ENCODE measurements around the gene DNAJB6. TPM values are rescaled to one million over a fixed set of nuclear protein-coding genes. Genes with fewer than 3 reads are reported as not detected.

DNAJB6 gene
- polyA plus RNA-seq, 4 donors, result 151 to 175 (median 167) TPM

DNA sequence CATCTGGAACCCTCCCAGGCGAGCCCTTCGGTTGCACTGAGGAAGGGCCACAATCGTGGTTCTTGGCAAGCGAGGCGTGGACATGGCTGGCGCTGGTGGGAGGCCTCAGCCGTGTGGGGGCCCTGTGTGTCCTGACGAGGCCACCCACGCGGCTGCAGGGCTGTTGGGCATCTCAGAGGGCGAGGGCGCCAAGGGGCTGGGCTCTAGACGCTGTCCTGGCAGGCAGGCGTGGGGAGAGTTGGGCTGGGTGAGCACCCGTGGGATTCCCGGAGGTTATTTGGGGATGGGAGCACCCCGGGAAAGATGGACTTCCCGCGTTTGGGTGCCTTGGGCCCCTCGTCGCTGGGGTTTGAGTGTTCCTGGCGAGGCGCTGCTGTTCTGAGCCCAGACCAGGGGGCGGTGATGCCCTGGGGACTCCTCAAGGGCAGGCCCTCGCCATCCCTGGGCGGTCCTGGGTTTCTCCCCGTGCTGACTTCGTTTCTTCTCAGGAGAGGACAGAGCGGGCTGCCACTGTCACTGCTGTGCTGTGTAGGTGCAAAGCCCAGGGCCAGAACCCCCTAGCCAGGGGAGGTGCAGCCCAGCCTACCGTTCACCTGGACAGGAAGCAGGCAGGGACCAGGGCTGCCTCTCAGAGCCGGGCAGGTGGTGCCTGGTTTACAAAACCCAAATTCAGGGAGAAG is 87.2 kb downstream of the DNAJB6 start:
- DNase-seq (ENCODE audit: low read depth in 4 of 4, low spot score in 3 of 4), result no peak

DNA sequence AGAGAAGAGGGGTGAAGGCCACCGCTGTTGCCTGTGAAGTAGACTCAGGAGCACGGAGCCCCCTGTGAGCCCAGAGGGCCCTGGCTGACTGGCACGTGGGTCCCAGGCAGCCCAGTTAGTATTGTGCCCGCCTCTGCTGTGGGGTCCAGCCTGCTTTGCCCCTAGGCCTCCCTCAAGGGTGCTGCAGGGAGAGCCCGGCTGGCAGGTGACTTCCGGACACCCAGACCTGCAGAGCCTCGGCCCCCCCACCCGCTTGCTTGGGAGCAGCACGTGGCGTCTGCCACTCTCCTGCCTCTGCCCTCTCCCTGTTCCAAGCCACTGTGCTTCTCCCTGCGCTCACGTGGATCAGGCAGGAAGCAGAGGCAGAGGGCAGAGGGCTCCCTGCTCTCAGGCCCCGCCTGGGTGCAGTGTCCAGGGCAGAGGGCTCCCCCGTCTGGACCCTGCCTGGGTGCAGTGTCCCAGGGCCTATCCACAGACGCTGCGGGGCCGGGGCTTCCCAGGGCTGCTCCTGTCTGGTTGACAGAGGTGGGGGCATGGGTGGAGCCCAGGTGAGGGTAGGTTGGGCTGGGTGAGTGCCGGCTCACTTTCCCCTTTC is 88.4 kb downstream of the DNAJB6 start:
- DNase-seq (ENCODE audit: low read depth in 4 of 4, low spot score in 3 of 4), result no peak

DNA sequence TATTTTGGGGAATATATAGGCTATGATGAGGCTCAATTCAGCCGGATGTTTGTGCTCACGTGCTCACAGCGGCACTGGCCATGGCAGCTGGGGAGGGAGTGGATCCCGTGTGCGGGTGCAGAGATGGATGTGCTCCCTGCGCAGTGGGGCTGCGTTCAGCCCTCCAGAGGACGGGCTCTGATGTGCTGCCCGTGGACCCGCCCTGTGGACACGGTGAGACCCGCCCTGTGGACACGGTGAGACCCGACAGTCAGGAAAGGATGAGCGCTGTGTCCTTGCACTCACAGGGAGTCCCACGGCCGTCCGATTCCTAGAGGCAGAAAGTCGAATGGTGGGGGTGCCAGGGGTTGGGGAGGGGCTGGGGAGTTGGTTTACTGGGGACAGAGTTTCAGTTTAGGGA is 89.0 kb downstream of the DNAJB6 start:
- DNase-seq (ENCODE audit: low read depth in 4 of 4, low spot score in 3 of 4), result no peak

DNA sequence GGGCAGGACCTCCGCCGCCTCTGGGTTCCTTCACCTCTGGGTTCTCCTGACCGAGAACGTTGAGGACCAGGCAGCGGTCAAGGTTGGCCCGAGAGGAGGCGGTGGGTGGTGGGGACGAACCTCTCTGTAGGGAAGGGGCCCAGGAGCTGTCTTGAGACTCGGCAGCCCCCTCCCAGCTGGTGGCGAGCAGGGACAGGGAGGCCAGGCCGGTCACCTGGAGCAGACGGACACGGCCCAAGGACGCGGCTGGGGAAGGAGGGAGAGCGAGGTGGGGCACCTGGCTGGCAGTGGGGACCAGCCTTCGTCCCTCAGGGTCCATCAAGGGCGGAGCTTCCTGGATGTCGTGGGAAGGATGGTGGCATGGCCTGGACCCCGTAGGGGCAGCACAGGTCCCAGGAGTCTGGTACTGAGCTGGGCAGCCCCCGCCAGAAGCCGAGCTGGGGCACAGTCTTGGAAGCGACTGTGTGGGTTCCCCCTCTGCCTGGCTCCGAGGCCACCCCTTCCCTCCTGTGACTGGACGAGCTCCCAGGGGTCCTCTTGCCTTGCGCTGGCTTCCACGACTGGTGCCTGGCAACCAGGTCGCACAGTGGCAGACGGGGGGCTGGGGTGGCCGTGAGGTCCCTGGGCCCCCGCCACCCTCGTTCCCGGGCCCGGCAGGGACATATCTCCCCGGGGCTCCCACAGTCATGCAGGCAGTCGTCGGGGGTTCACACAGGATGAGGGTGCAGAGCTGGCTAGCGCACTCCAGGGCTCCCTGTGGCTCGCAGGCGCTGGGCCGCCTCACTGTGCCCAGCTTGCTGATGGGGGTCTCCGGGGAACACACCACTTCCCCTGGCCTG is 89.9 kb downstream of the DNAJB6 start:
- DNase-seq (ENCODE audit: low read depth in 4 of 4, low spot score in 3 of 4), result no peak

DNA sequence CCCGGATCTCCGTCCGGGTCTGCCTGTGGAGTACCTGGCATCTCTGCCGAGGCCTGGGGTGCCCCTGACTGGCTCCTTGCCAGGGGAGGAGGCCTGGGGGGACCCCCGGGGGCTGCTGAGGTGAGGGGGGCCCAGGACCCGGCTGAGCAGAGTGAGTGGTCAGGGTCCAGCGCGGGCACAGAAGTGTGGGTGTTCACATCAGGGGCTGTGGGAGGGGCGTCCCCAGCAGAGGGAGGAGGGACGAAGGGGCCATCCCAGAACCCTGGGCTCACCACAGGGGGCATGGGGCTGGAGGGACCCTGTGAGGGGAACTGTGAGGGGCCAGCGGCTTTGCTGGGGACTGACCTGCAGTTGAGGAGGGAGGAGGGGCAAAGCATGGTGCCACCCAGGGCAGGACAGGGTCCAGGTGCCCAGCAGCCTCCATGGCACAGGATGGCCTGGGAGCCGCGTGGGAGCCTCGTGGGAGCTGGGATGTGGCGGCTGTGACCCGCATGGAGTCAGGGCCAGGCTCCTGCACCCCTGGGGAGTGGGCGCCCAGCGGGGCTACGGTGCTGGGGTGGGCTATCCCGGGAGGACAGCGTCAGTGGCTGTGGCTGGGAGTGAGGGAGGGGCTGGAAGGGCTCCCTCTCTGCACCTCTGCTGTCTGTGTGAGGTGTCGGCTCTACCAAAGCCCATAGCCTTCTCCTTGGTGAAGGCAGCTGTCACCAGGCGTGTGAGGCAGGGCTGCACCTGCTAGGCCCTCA is 91.2 kb downstream of the DNAJB6 start:
- DNase-seq (ENCODE audit: low read depth in 4 of 4, low spot score in 3 of 4), result no peak

DNA sequence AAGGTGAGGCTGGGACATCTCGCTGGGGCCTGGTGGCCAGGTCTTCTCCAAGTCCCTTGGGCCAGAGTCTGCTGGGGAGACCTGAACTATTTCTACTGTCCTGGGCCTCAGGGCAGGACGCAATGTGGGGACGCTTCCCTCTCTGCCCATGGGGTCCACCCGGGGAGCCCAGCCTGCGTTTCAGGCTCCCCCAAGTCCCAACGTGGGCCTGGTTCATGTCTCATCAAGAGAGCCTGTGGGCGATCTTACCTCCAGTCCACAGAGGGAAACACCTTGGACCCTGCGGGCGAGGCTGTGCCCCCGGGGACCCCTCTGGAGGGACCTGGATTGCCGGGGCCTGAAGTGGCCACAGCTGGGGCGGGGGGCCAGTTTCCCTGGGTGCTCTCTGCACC is 91.7 kb downstream of the DNAJB6 start:
- no peak for DNase-seq (ENCODE audit: low read depth in 4 of 4, low spot score in 3 of 4)

DNA sequence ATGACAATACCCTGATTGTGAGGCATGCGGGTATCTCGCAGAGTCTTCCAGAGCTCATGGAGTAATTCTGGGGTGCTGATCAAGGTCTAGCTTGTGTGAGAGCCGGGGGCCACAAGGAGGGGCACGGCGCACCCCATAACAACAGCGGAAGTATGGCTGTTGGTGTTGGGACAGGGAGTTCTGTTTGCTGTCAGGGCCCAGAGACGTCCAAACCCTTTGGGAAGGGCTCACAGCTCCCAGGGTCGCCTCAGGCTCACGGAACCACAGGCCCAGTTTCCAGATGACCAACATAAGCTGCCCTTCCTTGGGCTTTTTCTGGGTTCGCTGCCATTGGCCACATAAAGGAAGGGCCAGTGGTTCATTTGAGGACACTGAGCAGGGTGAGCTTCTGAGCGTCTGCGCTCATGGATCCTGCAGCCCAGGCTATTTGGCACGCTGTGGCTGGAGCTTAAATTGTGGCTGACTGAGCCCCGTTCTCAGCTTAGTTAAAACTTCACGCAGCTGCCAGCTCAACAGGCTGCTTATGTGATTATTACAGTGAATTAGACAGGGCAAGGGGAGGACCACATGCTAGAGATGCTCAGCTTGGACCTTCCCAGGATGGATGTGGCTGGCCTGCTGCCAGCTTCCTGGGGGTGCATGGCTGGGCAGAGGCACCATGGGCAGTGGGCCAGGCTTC is 92.3 kb downstream of the DNAJB6 start:
- DNase-seq (ENCODE audit: low read depth in 4 of 4, low spot score in 3 of 4), result no peak

DNA sequence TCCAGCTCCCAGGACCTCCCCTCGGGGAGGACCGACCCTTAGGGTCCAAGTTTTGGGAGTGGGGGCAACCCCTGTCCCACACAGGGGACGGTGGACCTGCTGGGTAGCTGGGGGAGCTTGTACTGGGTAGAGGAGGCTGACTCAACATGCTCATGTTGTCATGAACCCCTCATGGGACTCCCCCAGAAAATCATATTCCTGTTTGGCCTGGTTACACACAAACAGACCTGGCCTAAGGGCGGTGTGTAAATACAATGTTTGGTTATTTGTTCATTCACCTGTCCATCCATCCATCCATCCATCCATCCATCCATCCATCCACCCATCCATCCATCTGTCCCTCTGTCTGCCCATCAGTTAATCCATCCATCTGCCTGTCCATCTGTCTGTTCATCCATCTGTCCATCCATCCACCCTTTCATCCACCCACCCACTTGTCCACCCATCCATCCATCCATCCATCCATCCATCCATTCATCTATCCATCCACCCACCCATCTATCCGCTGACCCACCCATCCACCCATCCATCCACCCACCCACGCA is 92.9 kb downstream of the DNAJB6 start:
- no peak for DNase-seq (ENCODE audit: low read depth in 4 of 4, low spot score in 3 of 4)

DNA sequence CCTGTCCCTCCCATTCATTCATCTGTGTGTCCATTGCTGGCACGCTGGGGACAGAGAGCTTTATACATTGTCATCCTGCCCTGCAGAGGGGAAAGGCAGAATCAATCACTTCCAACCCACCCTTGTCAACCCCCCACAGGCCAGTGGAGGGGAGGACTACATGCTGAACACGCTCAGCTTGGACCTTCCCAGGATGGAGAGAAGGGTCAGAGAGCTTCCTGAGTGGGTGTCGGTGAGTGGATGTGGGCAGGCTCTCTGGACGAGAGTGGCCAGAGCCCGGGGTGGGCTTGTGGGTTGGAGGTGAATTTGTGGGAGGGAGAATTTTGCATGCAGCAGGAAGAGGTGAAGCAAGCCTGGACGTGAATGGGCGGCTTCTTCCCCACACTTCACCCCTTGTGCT is 93.9 kb downstream of the DNAJB6 start:
- no peak for DNase-seq (ENCODE audit: low read depth in 4 of 4, low spot score in 3 of 4)

DNA sequence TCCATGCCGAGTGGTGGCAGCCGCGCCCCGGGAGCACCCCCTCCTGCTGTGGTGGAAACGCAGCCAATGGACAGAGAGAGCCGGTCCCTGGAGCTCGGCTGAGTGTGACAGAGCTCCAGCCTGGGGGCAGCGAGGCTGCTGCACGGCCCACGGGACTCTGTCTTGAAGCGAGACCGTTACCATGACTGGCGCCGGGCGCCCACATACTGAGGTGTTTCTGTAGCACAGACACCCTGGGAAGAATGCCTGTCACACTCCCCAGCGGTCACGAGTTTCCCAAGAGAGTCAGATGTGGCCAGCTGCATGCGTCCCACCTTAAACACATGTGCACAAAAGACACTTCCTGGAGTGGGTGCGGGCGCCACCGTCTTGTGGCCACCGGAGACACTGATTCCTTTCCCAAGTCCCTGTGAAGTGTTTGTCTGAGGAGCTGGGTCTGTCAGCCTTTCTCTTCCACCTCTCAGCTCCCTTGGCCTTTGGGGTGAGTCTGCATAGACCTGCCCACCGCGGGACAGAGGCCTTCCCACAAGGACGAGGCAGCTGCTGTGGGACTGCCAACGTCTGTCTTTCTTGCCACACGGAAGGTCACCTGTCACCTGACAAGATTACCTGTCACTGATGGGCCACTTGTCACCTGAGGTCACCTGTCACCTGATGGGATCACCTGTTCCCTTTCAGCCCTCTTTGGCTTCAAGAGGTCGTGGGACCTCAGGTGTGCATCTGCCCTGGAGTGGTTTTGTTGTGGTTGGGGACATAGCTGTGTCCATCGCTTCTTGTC is 94.6 kb downstream of the DNAJB6 start:
- no peak for DNase-seq (ENCODE audit: low read depth in 4 of 4, low spot score in 3 of 4)

DNA sequence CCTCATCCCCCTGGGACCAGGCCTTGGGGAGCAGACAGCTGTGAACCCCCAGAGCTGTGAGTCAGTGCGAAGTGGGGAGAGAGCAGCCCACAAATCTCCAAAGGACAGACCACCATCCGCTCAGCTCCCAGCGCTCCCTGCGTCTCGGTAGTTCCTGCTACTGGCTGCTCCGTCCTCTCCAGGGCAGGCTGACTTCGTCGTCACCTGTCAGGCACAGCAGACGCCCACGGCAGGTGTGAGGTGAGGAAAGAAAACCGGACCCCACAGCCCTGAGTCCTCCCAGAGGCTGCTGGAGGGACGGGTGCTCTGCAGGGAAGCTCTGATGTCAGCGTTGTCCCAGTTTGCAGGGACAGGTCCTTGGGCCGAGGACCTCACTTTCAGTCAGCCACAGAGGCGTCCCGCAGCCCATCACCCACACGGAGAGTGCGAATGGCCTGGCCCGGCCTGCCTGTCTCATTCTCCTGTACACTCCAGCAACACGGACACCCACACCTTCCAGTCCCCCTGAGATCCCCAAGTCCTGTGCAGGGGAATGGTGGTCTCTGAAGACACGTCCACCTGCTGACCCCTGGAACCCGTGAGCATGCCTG is 95.2 kb downstream of the DNAJB6 start:
- no peak for DNase-seq (ENCODE audit: low read depth in 4 of 4, low spot score in 3 of 4)

DNA sequence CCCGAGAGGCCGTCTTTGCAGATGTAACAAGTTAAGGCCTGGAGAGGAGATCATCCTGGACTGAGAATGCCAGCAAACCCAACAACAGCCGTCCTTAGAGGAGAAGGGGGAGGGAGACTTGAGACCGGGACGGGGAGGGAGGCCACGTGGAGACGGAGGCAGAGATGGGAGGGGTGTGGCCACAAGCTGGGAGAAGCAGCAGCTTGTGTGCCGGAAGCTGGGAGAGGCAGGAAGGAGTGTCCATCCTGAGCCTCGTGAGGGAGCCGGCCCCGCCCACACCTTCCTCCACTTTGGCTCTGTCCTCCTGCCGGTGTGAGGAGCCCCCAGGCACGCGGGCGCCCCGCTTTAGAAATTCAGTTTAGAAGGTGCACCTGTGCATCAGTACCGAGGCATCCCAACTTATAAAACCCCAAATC is 95.7 kb downstream of the DNAJB6 start:
- DNase-seq (ENCODE audit: low read depth in 4 of 4, low spot score in 3 of 4), result peak in 3 of 4 donors; percentile 14 to 28 (median 20)

DNA sequence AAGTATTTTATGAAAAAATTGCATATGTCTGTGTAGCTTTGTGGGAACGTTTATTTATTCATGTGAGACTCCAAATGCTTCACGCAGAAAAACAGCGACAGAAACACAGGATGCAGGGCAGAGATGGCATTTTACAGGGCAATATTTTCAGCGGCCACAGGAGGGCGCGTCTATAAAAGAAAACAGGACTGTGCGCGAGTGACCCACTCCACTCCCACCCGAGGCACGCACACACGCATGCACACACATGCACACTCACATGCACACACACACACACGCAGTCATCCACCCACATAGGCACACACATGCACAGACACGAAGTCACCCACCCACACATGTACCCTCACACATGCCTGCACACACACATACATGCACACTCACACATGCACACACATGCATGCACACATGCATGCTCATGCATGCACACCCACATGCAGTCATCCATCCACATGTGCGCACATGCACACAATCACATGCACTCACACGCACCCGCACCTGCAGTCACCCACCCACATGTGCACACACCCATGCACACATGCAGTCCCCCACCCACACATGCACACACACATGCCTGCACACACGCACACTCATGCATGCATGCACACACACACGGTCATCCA is 96.3 kb downstream of the DNAJB6 start:
- DNase-seq (ENCODE audit: low read depth in 4 of 4, low spot score in 3 of 4), result peak in 2 of 4 donors; percentile 22 to 32

DNA sequence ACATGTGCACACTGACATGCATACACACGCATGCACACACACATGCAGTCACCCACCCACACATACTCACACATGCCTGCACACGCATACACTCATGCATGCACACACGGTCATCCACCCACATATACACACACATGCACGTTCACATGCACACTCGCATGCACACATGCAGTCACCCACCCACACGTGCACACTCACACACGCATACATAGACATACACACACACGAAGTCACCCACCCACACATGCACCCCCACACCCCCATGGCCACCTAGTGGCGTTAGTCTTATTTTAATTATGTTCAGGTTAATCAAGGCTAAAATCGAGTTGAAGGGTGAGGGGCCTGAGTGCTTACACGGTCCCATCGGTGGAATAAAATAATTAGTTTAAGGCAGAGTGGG is 96.8 kb downstream of the DNAJB6 start:
- no peak for DNase-seq (ENCODE audit: low read depth in 4 of 4, low spot score in 3 of 4)

DNA sequence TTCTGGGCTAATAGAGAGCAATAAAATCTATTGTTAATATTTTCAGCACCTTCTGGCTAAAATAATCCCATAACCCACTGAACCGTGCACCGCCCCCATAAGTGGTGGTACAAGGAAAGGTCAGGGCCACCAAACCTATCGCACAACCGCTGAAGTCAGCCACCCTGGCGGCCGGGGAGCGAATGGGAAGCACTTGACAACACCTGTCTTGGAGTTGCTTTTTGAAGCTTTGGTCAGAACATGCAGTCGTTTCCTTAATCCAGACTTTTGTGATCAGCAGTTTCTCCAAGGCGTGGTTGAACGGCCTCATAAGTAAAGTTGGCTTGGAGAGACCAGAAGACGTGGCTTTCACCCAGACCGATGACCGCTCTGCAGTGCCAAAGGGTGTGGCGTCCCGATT is 97.4 kb downstream of the DNAJB6 start:
- no peak for DNase-seq (ENCODE audit: low read depth in 4 of 4, low spot score in 3 of 4)

DNA sequence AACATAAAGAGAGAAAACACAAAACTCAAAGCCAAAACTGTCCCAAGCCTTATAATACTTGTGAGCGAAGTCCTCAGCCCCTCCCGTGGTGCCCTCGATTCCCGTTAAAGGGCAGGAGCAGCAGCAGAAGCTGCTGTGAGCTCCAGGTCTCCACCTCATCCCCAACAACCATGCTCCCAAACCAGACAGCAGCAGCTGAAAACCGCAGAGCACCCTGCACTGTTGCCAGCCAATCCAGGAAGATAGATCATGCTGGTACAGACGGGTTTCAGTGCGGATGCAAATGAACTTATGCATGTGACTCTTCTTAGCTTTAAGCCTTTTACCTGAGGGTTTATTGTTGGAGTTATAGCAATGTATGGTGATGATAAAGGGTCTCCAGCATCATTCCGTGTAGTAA is 97.9 kb downstream of the DNAJB6 start:
- DNase-seq (ENCODE audit: low read depth in 4 of 4, low spot score in 3 of 4), result no peak

DNA sequence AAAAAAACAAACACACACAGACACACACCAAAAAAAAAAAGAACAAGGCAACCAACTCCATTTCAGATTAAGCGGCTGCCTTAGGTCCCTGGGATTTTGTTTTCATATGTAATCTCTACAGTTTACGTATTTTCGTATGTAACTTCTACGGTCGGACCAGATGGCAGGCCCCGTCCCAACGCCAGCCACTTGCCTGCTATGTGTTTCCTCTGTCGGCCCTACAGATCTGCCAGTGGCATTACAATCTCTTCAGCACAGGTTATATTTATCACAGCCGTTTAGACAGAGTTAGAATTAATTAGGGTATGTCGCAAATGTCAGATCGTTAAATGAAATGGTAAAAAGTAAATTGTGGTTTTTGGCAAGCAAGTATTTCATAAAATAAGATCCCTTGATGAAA is 99.3 kb downstream of the DNAJB6 start:
- no peak for DNase-seq (ENCODE audit: low read depth in 4 of 4, low spot score in 3 of 4)

DNA sequence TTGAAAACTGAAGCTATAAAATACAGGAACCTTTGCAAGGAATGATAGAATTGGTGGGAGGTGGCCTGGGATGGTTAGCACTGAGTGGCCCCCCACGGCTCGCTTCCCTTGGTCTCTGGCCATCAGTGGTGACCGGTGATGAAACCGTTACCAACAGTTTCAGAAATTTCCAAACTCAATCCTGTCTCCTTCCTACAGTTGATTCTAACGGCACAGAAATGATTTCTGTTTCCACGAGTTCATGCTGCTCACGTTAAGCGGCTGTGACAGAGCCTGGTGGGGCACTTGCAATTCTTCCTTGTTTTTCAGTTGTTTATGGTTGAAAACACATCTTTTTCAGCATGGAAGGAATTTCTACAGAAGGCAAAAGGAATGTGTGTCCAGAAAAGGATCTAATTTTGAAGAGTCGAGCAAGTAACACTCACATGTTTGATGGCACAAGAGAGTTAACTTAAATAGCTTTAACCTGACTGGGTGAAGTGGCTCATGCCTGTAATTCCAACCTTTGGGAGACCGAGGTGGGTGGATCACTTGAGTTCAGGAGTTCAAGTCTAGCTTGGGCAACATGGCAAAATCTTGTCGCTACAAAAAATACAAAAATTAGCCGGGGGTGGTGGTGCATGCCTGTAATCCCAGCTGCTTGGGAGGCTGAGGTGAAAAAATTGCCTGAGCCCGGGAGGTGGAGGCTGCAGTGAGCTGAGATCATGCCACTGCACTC is 100.1 kb downstream of the DNAJB6 start:
- DNase-seq (ENCODE audit: low read depth in 4 of 4, low spot score in 3 of 4), result no peak
